Testis (tissue), 2 donors: ENCODE data around the gene LRRC4C.

Experiments used
- CTCF ChIP-seq, 3 experiments: fragments of 450-650 bp in 2 of 3; fragments of 200-600 bp in 1 of 3; sonication (generic) in 1 of 3; IDR thresholded peaks; one replicate each; pipeline ENCODE4 v1.5.1; 2016 to 2019; ENCODE audit warnings: antibody characterized with exemption in 3 of 3, mild to moderate bottlenecking in 2 of 3, moderate library complexity in 1 of 3
- POLR2A ChIP-seq: fragments of 450-650 bp; IDR thresholded peaks from one replicate; pipeline ENCODE4 v1.6.1; 2017; ENCODE audit warnings: antibody characterized with exemption, mild to moderate bottlenecking, moderate library complexity

GRCh38 chr11:40276960-40277359 is 1182.5 kb downstream of the LRRC4C start:
- no peak for TF ChIP-seq CTCF (IDR thresholded peaks at IDR 0.05)
- TF ChIP-seq POLR2A, result no peak
